Uterus (tissue), 2 donors: Measurements from ENCODE around the gene CORIN.

ENCODE experiments used
- POLR2A ChIP-seq, 2 donors: fragments of 450-650 bp; IDR thresholded peaks; one replicate each; pipeline ENCODE4 v1.6.1; 2016; ENCODE audit warnings: antibody characterized with exemption in 2 of 2, mild to moderate bottlenecking in 1 of 2, moderate library complexity in 1 of 2
- TF ChIP-seq, protein P1 (sequence below), 4 experiments: fragments of 200-600 bp in 2 of 4; fragments of 450-650 bp in 2 of 4; sonication (generic) in 2 of 4; IDR thresholded peaks; one replicate each; pipeline ENCODE4 v1.5.1; 2016 to 2019; ENCODE audit warnings: antibody characterized with exemption in 4 of 4, mild to moderate bottlenecking in 2 of 4, moderate library complexity in 1 of 4

DNA sequence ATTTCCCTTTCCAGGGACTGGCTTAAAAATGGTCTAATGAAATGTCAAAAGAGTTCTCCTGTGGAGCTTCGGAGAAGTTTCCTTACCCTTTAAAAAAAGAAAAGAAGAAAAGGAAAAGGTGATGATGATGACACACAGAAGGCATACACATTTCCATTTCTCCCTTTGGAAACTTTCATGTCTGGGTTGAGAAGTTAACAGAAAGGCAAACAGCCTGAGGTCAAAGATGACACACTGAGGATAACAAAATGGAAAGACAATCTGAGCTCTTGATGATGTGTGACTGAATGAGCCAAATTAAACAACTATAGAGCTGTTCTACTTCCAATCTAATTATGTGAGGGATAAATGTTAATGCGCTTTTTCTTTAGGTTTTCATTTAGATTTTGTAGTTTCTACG lies 44.4 kb upstream of the CORIN start:
- no peak for TF ChIP-seq POLR2A (IDR thresholded peaks at IDR 0.05)
- TF ChIP-seq, protein P1, sequence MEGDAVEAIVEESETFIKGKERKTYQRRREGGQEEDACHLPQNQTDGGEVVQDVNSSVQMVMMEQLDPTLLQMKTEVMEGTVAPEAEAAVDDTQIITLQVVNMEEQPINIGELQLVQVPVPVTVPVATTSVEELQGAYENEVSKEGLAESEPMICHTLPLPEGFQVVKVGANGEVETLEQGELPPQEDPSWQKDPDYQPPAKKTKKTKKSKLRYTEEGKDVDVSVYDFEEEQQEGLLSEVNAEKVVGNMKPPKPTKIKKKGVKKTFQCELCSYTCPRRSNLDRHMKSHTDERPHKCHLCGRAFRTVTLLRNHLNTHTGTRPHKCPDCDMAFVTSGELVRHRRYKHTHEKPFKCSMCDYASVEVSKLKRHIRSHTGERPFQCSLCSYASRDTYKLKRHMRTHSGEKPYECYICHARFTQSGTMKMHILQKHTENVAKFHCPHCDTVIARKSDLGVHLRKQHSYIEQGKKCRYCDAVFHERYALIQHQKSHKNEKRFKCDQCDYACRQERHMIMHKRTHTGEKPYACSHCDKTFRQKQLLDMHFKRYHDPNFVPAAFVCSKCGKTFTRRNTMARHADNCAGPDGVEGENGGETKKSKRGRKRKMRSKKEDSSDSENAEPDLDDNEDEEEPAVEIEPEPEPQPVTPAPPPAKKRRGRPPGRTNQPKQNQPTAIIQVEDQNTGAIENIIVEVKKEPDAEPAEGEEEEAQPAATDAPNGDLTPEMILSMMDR (IDR thresholded peaks at IDR 0.05) = no peak
